ENCODE measurements around the gene KIF17. TPM values are rescaled to one million over a fixed set of nuclear protein-coding genes. Genes with fewer than 3 reads are reported as not detected.
A peak's percentile ranks its signal among the peaks of the same experiment; 100 is the strongest.

KIF17 gene
- total and polyA plus RNA-seq, 2 of the 4 experiments (the other 2 are of a cell fraction) = 4.5 to 5.7 TPM

DNA sequence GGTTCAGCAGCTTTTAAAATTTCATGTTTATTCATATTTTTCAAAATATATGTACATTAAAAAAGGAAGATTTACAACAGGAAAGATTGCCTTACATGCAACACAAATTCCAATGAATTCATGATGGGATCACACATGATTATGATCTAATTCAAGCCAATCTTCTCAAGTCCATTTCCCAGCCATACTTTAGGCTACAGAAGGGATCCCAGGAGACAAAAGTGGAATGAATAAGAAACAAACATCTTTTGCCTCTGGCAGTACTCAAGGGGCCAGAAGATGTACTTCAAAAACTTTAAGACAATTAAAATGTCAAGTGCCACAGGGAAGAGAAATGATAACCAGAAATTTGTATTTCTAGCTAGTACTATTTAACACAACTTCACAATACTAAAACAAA lies 24.9 kb upstream of the KIF17 start:
- Histone ChIP-seq H2AFZ (replicated peaks; ENCODE audit: low read length, poor library complexity) (no peak overlapping the region), H2BK120ac (ENCODE audit: low read depth, low read length) (no peak overlapping the region), H3K9me1 (ENCODE audit: insufficient read depth, low read length) (peaks cover 7% of the 10 kb centered on the region), H4K5ac (ENCODE audit: low read depth, low read length) (peak overlapping the region; percentile 37; the same call in 1 of the 2 replicates), H3K9me3 (ENCODE audit: control insufficient read depth, insufficient read depth, low read length) (no peaks in the 10 kb centered on the region), H3K4me2 (ENCODE audit: low read depth, low read length) (no peak overlapping the region), H3K4me3 (ENCODE audit: insufficient read depth, low read depth, low read length) (no peak overlapping the region), H3K79me1 (ENCODE audit: low read depth in 1 of 2, low read length in 2 of 2) (peaks cover 19 to 54% of the 10 kb centered on the region in 2 experiments), H4K91ac (ENCODE audit: insufficient read depth, low read depth, low read length) (no peak overlapping the region), H3K9ac (ENCODE audit: low read depth, low read length) (no peak overlapping the region), H3K56ac (ENCODE audit: extremely low read depth, insufficient read depth, low read length) (no peak overlapping the region), H4K8ac (ENCODE audit: low read depth in 2 of 2, low read length in 2 of 2) (0 out of 4 replicates have a peak overlapping the region, but pooled peaks of 1 of the 2 experiments have one; percentile 27), H3K36me3 (ENCODE audit: control insufficient read depth, insufficient read depth, low read length) (peaks cover 37% of the 10 kb centered on the region), H2BK15ac (ENCODE audit: low read depth, low read length) (no peak overlapping the region), H2AK5ac (ENCODE audit: low read depth, low read length) (no peak overlapping the region), H2BK20ac (ENCODE audit: low read depth, low read length) (0 out of 2 replicates have a peak overlapping the region, but pooled peaks have one; percentile 46), H4K20me1 (ENCODE audit: insufficient read depth, low read length) (no peaks in the 10 kb centered on the region; the same call in 1 of the 2 replicates), H3K27me3 (ENCODE audit: control insufficient read depth, insufficient read depth, low read length) (no peaks in the 10 kb centered on the region), H3K27ac (ENCODE audit: insufficient read depth, low read length) (no peak overlapping the region), H3K4ac (ENCODE audit: low read depth, low read length) (peak overlapping the region; percentile 46; the same call in 1 of the 2 replicates), H3K18ac (ENCODE audit: low read depth, low read length) (peak overlapping the region; percentile 50; the same call in 1 of the 2 replicates), H2BK5ac (ENCODE audit: low read depth, low read length, poor library complexity, severe bottlenecking) (peak overlapping the region; percentile 59), H3K14ac (replicated peaks; ENCODE audit: low read depth, low read length) (0 out of 2 replicates have a peak overlapping the region, but pooled peaks have one; percentile 44), H3K23ac (ENCODE audit: low read depth, low read length) (peak overlapping the region; percentile 54; the same call in 1 of the 2 replicates), H3K4me1 (ENCODE audit: control insufficient read depth, insufficient read depth, low read length) (peaks cover 13% of the 10 kb centered on the region), H2AK9ac (replicated peaks; ENCODE audit: low read depth, low read length, poor library complexity) (no peak overlapping the region)
- DNase-seq (no peak), ATAC-seq (ENCODE audit: low read depth) (no peak)
- dilution Hi-C loops (cut with HindIII; ENCODE audit: low sequenced_read_pairs, unreplicated experiment) = no loop called here
- BruUV-seq (replicated peaks) = no TSS peak
- ChIA-PET POLR2A (ENCODE audit: unreplicated experiment) (no interaction called here), CTCF (interaction anchor here (1.0 kb wide), 1 partner anchor 46 kb away, joined by 3 read pairs; no protein-coding TSS in a partner anchor)
- intact Hi-C loops (cut with micrococcal nuclease) = no loop called here
- in situ Hi-C loops (cut with MboI; ENCODE audit: low sequenced_read_pairs) = no loop called here
- TF ChIP-seq FOS (IDR thresholded peaks at IDR 0.05; ENCODE audit: low read depth, low read length) (no peak), CHD1 (IDR thresholded peaks at IDR 0.05; ENCODE audit: low read depth, low read length) (no peak)

Measured in IMR-90 (cell line).